Lung (tissue), 12 donors: Measurements from ENCODE around the gene VPS13C. TPM values are rescaled to one million over a fixed set of nuclear protein-coding genes. Genes with fewer than 3 reads are reported as not detected.
A peak's percentile ranks its signal among the peaks of the same experiment; 100 is the strongest.

Experiments used
- ATAC-seq: fragments of 200-7000 bp; cut with Tn5 transposase; one replicate; pipeline ENCODE4 v1.9.1; 2020; ENCODE audit warnings: moderate number of reproducible peaks; ENCODE audit not compliant: insufficient read depth, low FRiP score
- DNase-seq, 3 donors: peaks; one replicate each; pipeline ENCODE4 v3.0.0-alpha.2; 2013 to 2017
- H3K27ac ChIP-seq, 2 donors: one replicate each; pipeline ENCODE4 v1.5.1; 2013; ENCODE audit warnings: mild to moderate bottlenecking in 2 of 2, moderate library complexity in 2 of 2, control low read depth in 1 of 2, inconsistent platforms in 1 of 2, low read depth in 1 of 2, low read length in 1 of 2
- H3K27me3 ChIP-seq, 3 donors: one replicate each; pipeline ENCODE4 v1.5.1; 2013; ENCODE audit warnings: low read length in 2 of 3; ENCODE audit not compliant: control insufficient read depth in 3 of 3, insufficient read depth in 3 of 3
- H3K36me3 ChIP-seq, 4 donors: one replicate each; pipeline ENCODE4 v1.5.1; 2013; ENCODE audit warnings: low read length in 4 of 4, mild to moderate bottlenecking in 1 of 4, moderate library complexity in 1 of 4; ENCODE audit not compliant: control insufficient read depth in 4 of 4, insufficient read depth in 4 of 4
- H3K4me1 ChIP-seq, 5 donors: one replicate each; pipeline ENCODE4 v1.5.1; 2013; ENCODE audit warnings: low read length in 5 of 5, mild to moderate bottlenecking in 2 of 5, moderate library complexity in 1 of 5; ENCODE audit not compliant: control insufficient read depth in 5 of 5, insufficient read depth in 5 of 5
- H3K4me3 ChIP-seq: one replicate; pipeline ENCODE4 v1.5.1; 2013; ENCODE audit warnings: mild to moderate bottlenecking, control low read depth, moderate library complexity
- H3K9ac ChIP-seq, 2 donors: one replicate each; pipeline ENCODE4 v1.5.1; 2013; ENCODE audit warnings: low read length in 2 of 2, control low read depth in 1 of 2; ENCODE audit not compliant: insufficient read depth in 1 of 2
- H3K9me3 ChIP-seq, 4 donors: one replicate each; pipeline ENCODE4 v1.5.1; 2013; ENCODE audit warnings: low read length in 3 of 4, mild to moderate bottlenecking in 1 of 4, moderate library complexity in 1 of 4; ENCODE audit not compliant: control insufficient read depth in 4 of 4, insufficient read depth in 3 of 4
- WGBS, 2 donors: extraction: QIAGEN DNeasy Blood & Tissue Kit; methylation state at CpG; one replicate each; pipeline ENCODE4 v1.1.7; 2013; 5-methylcytosine and 5-hydroxymethylcytosine counted together
- polyA plus RNA-seq, 2 donors: library from polyadenylated mRNA; stranded (reverse); fragments of 200-250 nt; gene quantifications; one replicate each; pipeline ENCODE4 v1.2.1, GENCODE V29; 2013
- total RNA-seq, 2 donors: library from RNA; depleted of rRNA in 1 of 2; stranded (reverse); fragments of >200 nt in 1 of 2; gene quantifications; one replicate each; pipeline ENCODE4 v1.2.1, GENCODE V29; 2014 to 2021
- TF ChIP-seq, protein P1 (sequence below): IDR thresholded peaks from 2 replicates; pipeline ENCODE4 v1.5.1; 2012; ENCODE audit warnings: mild to moderate bottlenecking; ENCODE audit errors: control extremely low read depth, extremely low read depth
- donor health status: control.
- donor health status: control.
- donor health status: Bipolar disorder and iron deficiency.
- donor health status: healthy.
- donor health status: DM: yes; HTN: yes; CAD: no.

VPS13C gene
- total and polyA plus RNA-seq, 4 donors: 16.8 to 196 (median 53.3) TPM

DNA sequence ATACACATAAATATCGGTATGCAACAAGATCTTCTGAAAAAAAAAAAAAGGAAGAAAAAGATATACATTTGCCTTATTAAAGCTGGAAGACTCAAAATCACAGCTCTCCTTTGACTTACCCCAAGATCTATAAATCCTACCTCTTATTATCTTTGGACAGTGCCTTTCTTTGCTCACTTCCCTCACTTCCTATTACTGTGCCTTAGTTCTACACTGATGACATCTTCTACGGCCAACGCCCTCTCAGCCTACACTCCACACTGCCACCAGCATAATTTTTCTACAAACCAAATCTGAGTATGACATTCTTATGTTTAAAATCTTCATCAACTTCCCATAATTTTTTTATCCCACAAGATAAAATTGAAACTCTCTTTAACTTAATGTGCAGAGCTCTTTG, 137.1 kb downstream of the VPS13C start:
- no peak overlapping the region for H3K4me3 ChIP-seq
- no peak overlapping the region for H3K9ac ChIP-seq
- H3K4me1 ChIP-seq: no peaks in the 10 kb centered on the region
- WGBS, 2 donors: 98% methylated on average over 3 of the region's 3 CpGs
- no peak overlapping the region for H3K27ac ChIP-seq
- ATAC-seq (no peak), DNase-seq (no peak)
- H3K9me3 ChIP-seq: no peaks in the 10 kb centered on the region
- no peaks in the 10 kb centered on the region for H3K27me3 ChIP-seq
- peaks cover 0 to 15% (median 7%) of the 10 kb centered on the region in 4 donors for H3K36me3 ChIP-seq
- TF ChIP-seq, protein P1, sequence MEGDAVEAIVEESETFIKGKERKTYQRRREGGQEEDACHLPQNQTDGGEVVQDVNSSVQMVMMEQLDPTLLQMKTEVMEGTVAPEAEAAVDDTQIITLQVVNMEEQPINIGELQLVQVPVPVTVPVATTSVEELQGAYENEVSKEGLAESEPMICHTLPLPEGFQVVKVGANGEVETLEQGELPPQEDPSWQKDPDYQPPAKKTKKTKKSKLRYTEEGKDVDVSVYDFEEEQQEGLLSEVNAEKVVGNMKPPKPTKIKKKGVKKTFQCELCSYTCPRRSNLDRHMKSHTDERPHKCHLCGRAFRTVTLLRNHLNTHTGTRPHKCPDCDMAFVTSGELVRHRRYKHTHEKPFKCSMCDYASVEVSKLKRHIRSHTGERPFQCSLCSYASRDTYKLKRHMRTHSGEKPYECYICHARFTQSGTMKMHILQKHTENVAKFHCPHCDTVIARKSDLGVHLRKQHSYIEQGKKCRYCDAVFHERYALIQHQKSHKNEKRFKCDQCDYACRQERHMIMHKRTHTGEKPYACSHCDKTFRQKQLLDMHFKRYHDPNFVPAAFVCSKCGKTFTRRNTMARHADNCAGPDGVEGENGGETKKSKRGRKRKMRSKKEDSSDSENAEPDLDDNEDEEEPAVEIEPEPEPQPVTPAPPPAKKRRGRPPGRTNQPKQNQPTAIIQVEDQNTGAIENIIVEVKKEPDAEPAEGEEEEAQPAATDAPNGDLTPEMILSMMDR: no peak

DNA sequence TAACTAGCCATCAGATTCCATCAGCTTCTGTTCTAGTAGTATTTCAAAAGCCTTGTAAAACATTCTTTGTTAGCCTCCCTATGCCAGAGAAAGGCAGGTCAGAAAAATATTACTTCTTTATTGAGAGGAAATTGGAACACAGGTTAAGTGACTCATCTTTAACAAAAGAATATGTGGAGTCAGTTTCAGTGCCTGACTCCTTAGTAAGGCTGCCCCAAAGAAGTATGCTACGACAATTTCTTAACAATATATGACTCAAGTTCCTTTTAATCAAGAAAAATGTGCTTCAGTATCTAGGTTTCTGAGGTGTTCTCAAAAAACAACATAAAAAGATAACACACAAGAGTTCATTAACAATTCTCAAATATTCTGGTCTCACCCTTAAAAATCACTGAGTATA, 139.2 kb downstream of the VPS13C start:
- ATAC-seq: no peak
- WGBS, 2 donors: 90 to 95% methylated on average over 1 of the region's 1 CpG
- TF ChIP-seq, protein P1: no peak

DNA sequence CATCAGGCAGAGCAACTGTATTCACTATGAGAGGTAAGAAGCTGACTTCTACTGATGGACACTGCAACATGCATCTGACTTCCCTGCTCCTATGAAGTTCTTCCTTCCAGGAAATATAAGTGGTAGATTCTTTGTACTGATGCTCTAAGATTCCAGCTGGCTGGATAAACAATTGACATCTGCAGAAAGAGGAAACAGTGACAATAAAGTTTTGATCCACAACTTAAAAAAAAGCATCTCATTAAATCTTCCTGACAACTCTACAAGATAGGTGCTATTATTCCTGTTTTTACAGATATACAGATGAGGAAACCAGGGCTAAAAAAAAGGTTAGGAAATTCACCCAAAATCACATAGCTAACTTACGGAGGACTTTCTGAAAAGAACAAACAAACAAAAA, 142.8 kb downstream of the VPS13C start:
- H3K9ac ChIP-seq: no peak overlapping the region
- ATAC-seq: no peak
- H3K9me3 ChIP-seq: no peaks in the 10 kb centered on the region
- WGBS, 2 donors: 83 to 95% methylated on average over 1 of the region's 1 CpG
- TF ChIP-seq, protein P1: no peak
- no peaks in the 10 kb centered on the region for H3K27me3 ChIP-seq
- peaks cover 0 to 3% (median 0%) of the 10 kb centered on the region in 5 donors for H3K4me1 ChIP-seq
- peaks cover 11 to 31% (median 21%) of the 10 kb centered on the region in 4 donors for H3K36me3 ChIP-seq
- H3K4me3 ChIP-seq: no peak overlapping the region
- DNase-seq: no peak
- H3K27ac ChIP-seq: no peak overlapping the region

More for the DNA sequence above, 139.2 kb downstream of the VPS13C start:
- Histone ChIP-seq H3K27ac (no peak overlapping the region), H3K4me1 (no peaks in the 10 kb centered on the region), H3K9me3 (no peaks in the 10 kb centered on the region), H3K9ac (no peak overlapping the region), H3K4me3 (no peak overlapping the region), H3K36me3 (peaks cover 6 to 23% (median 10%) of the 10 kb centered on the region in 4 donors), H3K27me3 (no peaks in the 10 kb centered on the region)
- DNase-seq: no peak

DNA sequence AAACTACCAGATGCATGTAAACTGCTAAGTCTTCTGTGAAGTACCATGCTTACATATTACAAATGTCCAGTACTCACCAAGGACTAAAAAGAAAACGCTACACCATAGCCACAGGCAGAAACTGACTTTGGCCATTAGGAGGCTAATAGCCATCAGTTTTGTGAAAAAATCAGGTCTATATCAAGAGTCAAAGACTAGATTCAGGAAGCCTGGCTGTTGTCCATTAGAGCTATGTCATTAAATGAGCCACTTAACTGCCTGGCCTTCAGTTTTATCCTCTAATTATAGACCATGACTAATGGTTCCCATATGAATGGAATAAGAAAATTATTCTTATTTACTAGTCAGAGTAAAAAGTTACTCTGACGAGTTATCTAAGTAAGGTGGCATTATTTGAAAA, 144.1 kb downstream of the VPS13C start:
- Histone ChIP-seq H3K9ac (no peak overlapping the region), H3K27me3 (no peaks in the 10 kb centered on the region), H3K4me1 (peaks cover 0 to 3% (median 0%) of the 10 kb centered on the region in 5 donors), H3K36me3 (peaks cover 11 to 27% (median 17%) of the 10 kb centered on the region in 4 donors), H3K4me3 (no peak overlapping the region), H3K9me3 (no peaks in the 10 kb centered on the region), H3K27ac (peak overlapping the region in 1 of 2 donors; percentile 66)
- TF ChIP-seq, protein P1: no peak
- DNase-seq (no peak), ATAC-seq (no peak)
- WGBS, 2 donors: 96 to 98% methylated on average over 2 of the region's 2 CpGs
